Thoracic aorta (tissue), 2 donors: ENCODE measurements around the gene SLC6A3. TPM values are rescaled to one million over a fixed set of nuclear protein-coding genes. Genes with fewer than 3 reads are reported as not detected.
"Not testable (repeated sequence)": the region's sequence is repeated elsewhere in the genome, so short reads cannot be mapped to it uniquely, and the experiment has no call there.

Experiments used
- ATAC-seq: fragments of 150-250 bp; one replicate; pipeline ENCODE4 v1.8.0; 2017; ENCODE audit warnings: low read depth; ENCODE audit not compliant: insufficient number of reproducible peaks, low FRiP score
- DNase-seq: peaks from one replicate; pipeline ENCODE4 v3.0.0-alpha.2; 2020; ENCODE audit warnings: low spot score
- H3K27ac ChIP-seq, 2 donors: fragments of 200-600 bp; sonication (generic); 1 replicate in 1 of 2; 2 replicates in 1 of 2; pipeline ENCODE4 v1.5.1; 2016; ENCODE audit warnings: mild to moderate bottlenecking in 2 of 2, moderate library complexity in 2 of 2
- H3K27me3 ChIP-seq: fragments of 200-600 bp; sonication (generic); replicated peaks from 2 replicates; pipeline ENCODE4 v1.6.0; 2016; ENCODE audit warnings: mild to moderate bottlenecking; ENCODE audit not compliant: insufficient read depth
- H3K36me3 ChIP-seq: fragments of 200-600 bp; sonication (generic); one replicate; pipeline ENCODE4 v1.5.1; 2016
- H3K4me1 ChIP-seq, 2 donors: fragments of 200-600 bp; sonication (generic); 1 replicate in 1 of 2; 2 replicates in 1 of 2; pipeline versions ENCODE4 v1.5.1 to v1.6.0; 2016; ENCODE audit warnings: low read depth in 2 of 2, mild to moderate bottlenecking in 1 of 2; ENCODE audit not compliant: control insufficient read depth in 1 of 2
- H3K4me3 ChIP-seq: fragments of 200-600 bp; sonication (generic); 2 replicates; pipeline ENCODE4 v1.5.1; 2016; ENCODE audit warnings: mild to moderate bottlenecking
- H3K9me3 ChIP-seq: fragments of 200-600 bp; sonication (generic); 2 replicates; pipeline ENCODE4 v1.5.1; 2016
- CTCF ChIP-seq: fragments of 200-600 bp; sonication (generic); IDR thresholded peaks from one replicate; pipeline ENCODE4 v1.5.1; 2019; ENCODE audit warnings: antibody characterized with exemption
- total RNA-seq, 2 donors: library from RNA; depleted of rRNA; stranded (reverse); fragments of >200 nt; gene quantifications; one replicate each; pipeline versions ENCODE4 v1.1.0 to v1.2.3, GENCODE V29; 2016

The SLC6A3 gene
- total RNA-seq, 2 donors from 2014 or later: 0.14 TPM; not detected in 1

- Histone ChIP-seq H3K36me3 (peaks cover 26% of the 10 kb centered on the region), H3K9me3 (peaks cover 10% of the 10 kb centered on the region), H3K27ac (no peak overlapping the region), H3K27me3 (no peaks in the 10 kb centered on the region), H3K4me3 (no peak overlapping the region), H3K4me1 (no peaks in the 10 kb centered on the region)
- no peak for TF ChIP-seq CTCF
- ATAC-seq (no peak), DNase-seq (no peak)
These were observed 14.9 kb upstream of the SLC6A3 start for GRCh38 chr5:1460054-1460682.

GRCh38 chr5:1459435-1459834, 14.2 kb upstream of the SLC6A3 start:
- not testable (repeated sequence) for H3K27me3 ChIP-seq, H3K4me1 ChIP-seq, H3K27ac ChIP-seq, H3K4me3 ChIP-seq, DNase-seq, ATAC-seq
- Histone ChIP-seq H3K36me3 (peaks cover 26% of the 10 kb centered on the region), H3K9me3 (peaks cover 10% of the 10 kb centered on the region)

- not testable (repeated sequence) for DNase-seq, ATAC-seq
- H3K9me3 ChIP-seq: peaks cover 19% of the 10 kb centered on the region
These were observed 11.1 kb upstream of the SLC6A3 start for GRCh38 chr5:1456110-1456881.

GRCh38 chr5:1453613-1454012, 8.4 kb upstream of the SLC6A3 start:
- no peak overlapping the region for H3K4me3 ChIP-seq
- no peaks in the 10 kb centered on the region for H3K27me3 ChIP-seq
- DNase-seq: no peak
- H3K9me3 ChIP-seq: peaks cover 19% of the 10 kb centered on the region
- ATAC-seq: no peak
- H3K27ac ChIP-seq: no peak overlapping the region
- no peaks in the 10 kb centered on the region for H3K36me3 ChIP-seq
- TF ChIP-seq CTCF: no peak
- H3K4me1 ChIP-seq: no peaks in the 10 kb centered on the region

More at GRCh38 chr5:1456110-1456881, 11.1 kb upstream of the SLC6A3 start:
- not testable (repeated sequence) for H3K4me3 ChIP-seq, H3K36me3 ChIP-seq, H3K27ac ChIP-seq, H3K4me1 ChIP-seq, H3K27me3 ChIP-seq

GRCh38 chr5:1449081-1449630, 3.9 kb upstream of the SLC6A3 start:
- peaks cover 3% of the 10 kb centered on the region for H3K27me3 ChIP-seq
- DNase-seq: no peak
- H3K4me3 ChIP-seq: no peak overlapping the region
- peaks cover 0 to 11% of the 10 kb centered on the region in 2 donors for H3K4me1 ChIP-seq
- peaks cover 6% of the 10 kb centered on the region for H3K9me3 ChIP-seq
- H3K36me3 ChIP-seq: no peaks in the 10 kb centered on the region
- ATAC-seq: no peak
- no peak for TF ChIP-seq CTCF
- H3K27ac ChIP-seq: no peak overlapping the region

GRCh38 chr5:1448511-1449011, 3.3 kb upstream of the SLC6A3 start:
- Histone ChIP-seq H3K9me3 (no peaks in the 10 kb centered on the region), H3K27ac (no peak overlapping the region), H3K36me3 (no peaks in the 10 kb centered on the region), H3K27me3 (peaks cover 6% of the 10 kb centered on the region), H3K4me3 (no peak overlapping the region), H3K4me1 (peaks cover 0 to 11% of the 10 kb centered on the region in 2 donors)
- no peak for TF ChIP-seq CTCF
- ATAC-seq (no peak), DNase-seq (no peak)
